GM19193 (cell line): ENCODE measurements around the gene RSPO4.

ENCODE experiments used
- POLR2A ChIP-seq: IDR thresholded peaks from 4 replicates; pipeline ENCODE4 v1.6.1; 2011; ENCODE audit not compliant: insufficient read depth, insufficient read length; ENCODE audit errors: extremely low read depth

Gene RSPO4

GRCh38 chr20:1001911-1002681 lies at the start of gene RSPO4:
Gene RSPO4 (minus strand): TSS chr20:1002311. CDS start chr20:1002164, 147 bp downstream.
- TF ChIP-seq POLR2A, result no peak

- TF ChIP-seq POLR2A, result no peak
Observed at GRCh38 chr20:1050440-1050839, 48.3 kb upstream of the RSPO4 start.

GRCh38 chr20:1045860-1046418 lies 43.8 kb upstream of the RSPO4 start:
- TF ChIP-seq POLR2A, result no peak

GRCh38 chr20:1041845-1042390 lies 39.8 kb upstream of the RSPO4 start:
- no peak for TF ChIP-seq POLR2A

- TF ChIP-seq POLR2A, result no peak
Observed at GRCh38 chr20:1038205-1038604, 36.1 kb upstream of the RSPO4 start.

- no peak for TF ChIP-seq POLR2A
Observed at GRCh38 chr20:1037039-1037438, 34.9 kb upstream of the RSPO4 start.

GRCh38 chr20:1035466-1035865 lies 33.4 kb upstream of the RSPO4 start:
- TF ChIP-seq POLR2A, result no peak

GRCh38 chr20:1034415-1034789 lies 32.3 kb upstream of the RSPO4 start:
- no peak for TF ChIP-seq POLR2A

GRCh38 chr20:1033751-1034414 lies 31.8 kb upstream of the RSPO4 start:
- no peak for TF ChIP-seq POLR2A

- TF ChIP-seq POLR2A, result no peak
Observed at GRCh38 chr20:1029980-1030379, 27.9 kb upstream of the RSPO4 start.

GRCh38 chr20:1022871-1023270 lies 20.8 kb upstream of the RSPO4 start:
- TF ChIP-seq POLR2A, result no peak

- TF ChIP-seq POLR2A, result no peak
Observed at GRCh38 chr20:1020614-1021013, 18.5 kb upstream of the RSPO4 start.

GRCh38 chr20:1019344-1019743 lies 17.2 kb upstream of the RSPO4 start:
- TF ChIP-seq POLR2A, result no peak

GRCh38 chr20:1017677-1018076 lies 15.6 kb upstream of the RSPO4 start:
- no peak for TF ChIP-seq POLR2A

- TF ChIP-seq POLR2A, result no peak
Observed at GRCh38 chr20:1015181-1015580, 13.1 kb upstream of the RSPO4 start.

GRCh38 chr20:1014471-1014870 lies 12.4 kb upstream of the RSPO4 start:
- no peak for TF ChIP-seq POLR2A
